Breast epithelium (tissue), 4 donors: ENCODE measurements around the gene FRMD3. TPM values are rescaled to one million over a fixed set of nuclear protein-coding genes. Genes with fewer than 3 reads are reported as not detected.

ENCODE experiments used
- DNase-seq, 2 donors: peaks; one replicate each; pipeline ENCODE4 v3.0.0-alpha.2; 2019; ENCODE audit warnings: low spot score in 2 of 2
- H3K27ac ChIP-seq, 2 donors: fragments of 200-600 bp; sonication (generic) in 1 of 2; one replicate each; pipeline ENCODE4 v1.5.1; 2016 to 2019; ENCODE audit warnings: mild to moderate bottlenecking in 1 of 2
- H3K27me3 ChIP-seq, 2 donors: fragments of 200-600 bp; sonication (generic) in 1 of 2; one replicate each; pipeline versions ENCODE4 v1.5.1 to v1.6.0; 2017 to 2019; ENCODE audit warnings: control low read depth in 1 of 2, mild to moderate bottlenecking in 1 of 2
- H3K36me3 ChIP-seq: fragments of 200-600 bp; one replicate; pipeline ENCODE4 v1.5.1; 2019
- H3K4me1 ChIP-seq, 2 donors: fragments of 200-600 bp; sonication (generic); one replicate each; pipeline ENCODE4 v1.5.1; 2016 to 2019; ENCODE audit warnings: control low read depth in 1 of 2
- H3K4me3 ChIP-seq, 3 donors: fragments of 200-600 bp; sonication (generic); 1 replicate in 2 of 3; 2 replicates in 1 of 3; pipeline ENCODE4 v1.5.1; 2016 to 2019; ENCODE audit warnings: mild to moderate bottlenecking in 3 of 3, moderate library complexity in 2 of 3
- H3K9me3 ChIP-seq, 2 donors: fragments of 200-600 bp; sonication (generic) in 1 of 2; one replicate each; pipeline ENCODE4 v1.5.1; 2016 to 2019; ENCODE audit warnings: control low read depth in 1 of 2
- CTCF ChIP-seq, 3 donors: fragments of 450-650 bp; IDR thresholded peaks; one replicate each; pipeline ENCODE4 v1.5.1; 2016 to 2017; ENCODE audit warnings: antibody characterized with exemption in 3 of 3, mild to moderate bottlenecking in 3 of 3, moderate library complexity in 3 of 3
- POLR2A ChIP-seq: fragments of 450-650 bp; IDR thresholded peaks from one replicate; pipeline ENCODE4 v1.6.1; 2016; ENCODE audit warnings: antibody characterized with exemption, mild to moderate bottlenecking, moderate library complexity
- POLR2AphosphoS5 ChIP-seq, 3 donors: sonication (generic); formaldehyde crosslinking; IDR thresholded peaks; one replicate each; pipeline ENCODE4 v1.6.1; 2017; ENCODE audit warnings: antibody characterized with exemption in 3 of 3
- intact Hi-C: fragments of 100-400 bp; cut with DNase I; formaldehyde crosslinking; loops from one replicate; pipeline ENCODE4 v1.15.1; 2023; ENCODE audit warnings: low total_unique reads
- total RNA-seq, 3 donors: library from RNA; depleted of rRNA; stranded (reverse); fragments of >200 nt; gene quantifications; one replicate each; pipeline ENCODE4 v1.1.0, GENCODE V29; 2016

The FRMD3 gene
- total RNA-seq, 3 donors from 2014 or later = 6.3 to 14.1 (median 14.1) TPM

- TF ChIP-seq CTCF (IDR thresholded peaks at IDR 0.05) (no peak), POLR2AphosphoS5 (IDR thresholded peaks at IDR 0.05) (no peak)
- Histone ChIP-seq H3K4me3 (no peak overlapping the region), H3K27ac (no peak overlapping the region), H3K27me3 (no peaks in the 10 kb centered on the region), H3K36me3 (no peaks in the 10 kb centered on the region), H3K4me1 (no peaks in the 10 kb centered on the region), H3K9me3 (no peaks in the 10 kb centered on the region)
- intact Hi-C loops = no loop called here
- DNase-seq = no peak
Measured at GRCh38 chr9:83346655-83347420, 191.4 kb downstream of the FRMD3 start.

- intact Hi-C loops = no loop called here
- no peak for DNase-seq
- H3K36me3 ChIP-seq = no peaks in the 10 kb centered on the region
- H3K4me3 ChIP-seq = no peak overlapping the region
- TF ChIP-seq POLR2A = no peak
- TF ChIP-seq POLR2AphosphoS5 (IDR thresholded peaks at IDR 0.05) = no peak
- no peak for TF ChIP-seq CTCF (IDR thresholded peaks at IDR 0.05)
- no peaks in the 10 kb centered on the region for H3K27me3 ChIP-seq
- H3K4me1 ChIP-seq = no peaks in the 10 kb centered on the region
- no peak overlapping the region for H3K27ac ChIP-seq
- no peaks in the 10 kb centered on the region for H3K9me3 ChIP-seq
Measured at GRCh38 chr9:83343366-83343999, 194.7 kb downstream of the FRMD3 start.

GRCh38 chr9:83342731-83343130, 195.5 kb downstream of the FRMD3 start:
- H3K36me3 ChIP-seq = no peaks in the 10 kb centered on the region
- TF ChIP-seq POLR2AphosphoS5 (IDR thresholded peaks at IDR 0.05) = no peak
- H3K4me1 ChIP-seq = no peaks in the 10 kb centered on the region
- intact Hi-C loops = no loop called here
- no peaks in the 10 kb centered on the region for H3K27me3 ChIP-seq
- DNase-seq = no peak
- H3K4me3 ChIP-seq = no peak overlapping the region
- H3K27ac ChIP-seq = no peak overlapping the region
- no peaks in the 10 kb centered on the region for H3K9me3 ChIP-seq

GRCh38 chr9:83342006-83342405, 196.2 kb downstream of the FRMD3 start:
- no peak for DNase-seq
- intact Hi-C loops = no loop called here
- TF ChIP-seq POLR2A (no peak), CTCF (IDR thresholded peaks at IDR 0.05) (no peak), POLR2AphosphoS5 (IDR thresholded peaks at IDR 0.05) (no peak)
- no peaks in the 10 kb centered on the region for H3K9me3 ChIP-seq
- no peak overlapping the region for H3K4me3 ChIP-seq
- H3K36me3 ChIP-seq = no peaks in the 10 kb centered on the region
- H3K27me3 ChIP-seq = no peaks in the 10 kb centered on the region
- no peak overlapping the region for H3K27ac ChIP-seq
- no peaks in the 10 kb centered on the region for H3K4me1 ChIP-seq

- Histone ChIP-seq H3K9me3 (no peaks in the 10 kb centered on the region), H3K36me3 (no peaks in the 10 kb centered on the region), H3K4me3 (no peak overlapping the region), H3K4me1 (no peaks in the 10 kb centered on the region), H3K27ac (no peak overlapping the region), H3K27me3 (no peaks in the 10 kb centered on the region)
- intact Hi-C loops = no loop called here
- DNase-seq = no peak
- TF ChIP-seq CTCF (IDR thresholded peaks at IDR 0.05) (no peak), POLR2A (no peak), POLR2AphosphoS5 (IDR thresholded peaks at IDR 0.05) (no peak)
Measured at GRCh38 chr9:83340451-83340850, 197.8 kb downstream of the FRMD3 start.
